ACC112 (cell line): ENCODE results near the gene VPS26A.
"Not testable (repeated sequence)": the region's sequence is repeated elsewhere in the genome, so short reads cannot be mapped to it uniquely, and the experiment has no call there.

Experiments used
- H2AFZ ChIP-seq: fragments of 200-600 bp; sonication (generic); one replicate; pipeline ENCODE4 v1.6.0; 2017; ENCODE audit warnings: antibody characterized with exemption, low read length; ENCODE audit not compliant: unreplicated experiment
- H3K27ac ChIP-seq: fragments of 200-600 bp; sonication (generic); 2 replicates; pipeline ENCODE4 v1.5.1; 2014; ENCODE audit warnings: low read depth, mild to moderate bottlenecking, antibody characterized with exemption, low read length, moderate library complexity
- H3K27me3 ChIP-seq: fragments of 200-600 bp; sonication (generic); 2 replicates; pipeline ENCODE4 v1.6.1; 2014; ENCODE audit warnings: mild to moderate bottlenecking, antibody characterized with exemption, low read length, moderate library complexity, mixed read lengths; ENCODE audit not compliant: insufficient read depth
- H3K36me3 ChIP-seq: fragments of 200-600 bp; sonication (generic); 2 replicates; pipeline ENCODE4 v1.6.1; 2016; ENCODE audit warnings: mild to moderate bottlenecking, antibody characterized with exemption, low read length, moderate library complexity, mixed read lengths; ENCODE audit not compliant: insufficient read depth
- H3K4me1 ChIP-seq: fragments of 200-600 bp; sonication (generic); one replicate; pipeline ENCODE4 v1.6.1; 2016; ENCODE audit warnings: low read length, mixed read lengths; ENCODE audit not compliant: insufficient read depth, unreplicated experiment, control insufficient read depth
- H3K4me3 ChIP-seq: fragments of 200-600 bp; sonication (generic); 2 replicates; pipeline ENCODE4 v1.5.1; 2014; ENCODE audit warnings: mild to moderate bottlenecking, low read depth, low read length
- H3K79me2 ChIP-seq: fragments of 200-600 bp; sonication (generic); one replicate; pipeline ENCODE4 v1.6.0; 2016; ENCODE audit warnings: low read length; ENCODE audit not compliant: control insufficient read depth, unreplicated experiment, insufficient read depth

VPS26A gene

DNA sequence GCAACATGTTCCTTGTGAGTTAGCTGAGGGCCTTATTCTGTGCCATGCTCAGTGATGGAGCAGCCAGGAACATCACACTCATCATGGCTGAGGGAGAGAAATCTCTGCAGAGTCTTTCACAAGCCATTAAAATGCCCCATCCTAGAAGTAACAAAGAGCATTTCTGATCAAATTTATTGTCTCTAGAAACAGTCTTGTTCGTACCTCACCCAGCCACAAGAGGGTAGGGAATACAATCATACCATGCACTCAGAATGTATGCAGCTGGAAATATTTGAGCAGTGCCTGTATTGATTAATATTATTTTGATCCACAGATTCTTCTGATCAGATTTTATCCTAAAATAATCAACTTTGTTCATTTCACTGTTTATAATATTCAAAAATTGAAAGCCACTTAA, 17.3 kb downstream of the VPS26A start:
- Histone ChIP-seq H2AFZ (no peak overlapping the region), H3K79me2 (peaks cover 65% of the 10 kb centered on the region), H3K36me3 (peaks cover 2% of the 10 kb centered on the region; the same call in 1 of the 2 replicates)

DNA sequence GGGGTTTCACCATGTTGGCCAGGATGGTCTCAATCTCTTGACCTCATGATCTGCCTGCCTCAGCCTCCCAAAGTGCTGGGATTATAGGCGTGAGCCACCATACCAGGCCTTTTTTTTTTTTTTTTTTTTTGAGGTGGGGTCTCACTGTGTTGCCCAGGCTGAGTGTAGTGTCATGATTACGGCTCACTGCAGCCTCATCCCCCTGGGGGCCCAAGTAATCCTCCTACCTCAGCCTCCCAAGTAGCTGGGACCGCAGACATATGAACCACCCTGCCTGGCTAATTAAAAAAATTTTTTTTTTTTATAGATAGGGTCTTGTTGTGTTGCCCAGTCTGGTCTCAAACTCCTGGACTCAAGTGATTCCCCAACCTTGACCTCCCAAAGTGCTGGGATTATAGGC, 18.1 kb downstream of the VPS26A start:
- H3K36me3 ChIP-seq, H3K27ac ChIP-seq, H3K27me3 ChIP-seq, H3K4me3 ChIP-seq, H3K4me1 ChIP-seq, H2AFZ ChIP-seq: not testable (repeated sequence)
- H3K79me2 ChIP-seq, result peaks cover 70% of the 10 kb centered on the region

More for the DNA sequence above, 17.3 kb downstream of the VPS26A start:
- Histone ChIP-seq H3K27me3 (no peaks in the 10 kb centered on the region), H3K4me3 (no peak overlapping the region), H3K4me1 (no peaks in the 10 kb centered on the region), H3K27ac (no peak overlapping the region)

DNA sequence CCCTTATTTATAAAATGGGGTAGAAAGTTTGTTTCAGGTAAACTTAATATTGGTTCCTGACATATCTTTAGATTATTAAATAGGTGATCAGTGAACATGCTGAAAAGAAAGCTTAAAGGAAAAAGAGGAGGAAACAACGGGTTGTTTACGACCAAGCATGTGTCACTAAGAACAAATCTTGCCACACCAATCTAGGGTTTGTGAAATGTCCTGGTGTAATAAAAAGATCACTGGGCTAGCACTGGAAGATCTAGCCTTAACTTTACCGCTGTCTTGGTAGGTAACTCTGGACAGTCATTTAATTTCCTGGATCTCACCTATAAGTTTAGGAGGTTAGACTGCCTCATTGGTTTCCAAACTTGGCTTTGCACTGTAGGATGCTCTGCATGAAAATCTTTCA, 19.0 kb downstream of the VPS26A start:
- Histone ChIP-seq H3K79me2 (peaks cover 70% of the 10 kb centered on the region), H3K4me1 (no peaks in the 10 kb centered on the region), H3K36me3 (no peaks in the 10 kb centered on the region), H3K27ac (no peak overlapping the region), H2AFZ (no peak overlapping the region), H3K27me3 (no peaks in the 10 kb centered on the region), H3K4me3 (no peak overlapping the region)

DNA sequence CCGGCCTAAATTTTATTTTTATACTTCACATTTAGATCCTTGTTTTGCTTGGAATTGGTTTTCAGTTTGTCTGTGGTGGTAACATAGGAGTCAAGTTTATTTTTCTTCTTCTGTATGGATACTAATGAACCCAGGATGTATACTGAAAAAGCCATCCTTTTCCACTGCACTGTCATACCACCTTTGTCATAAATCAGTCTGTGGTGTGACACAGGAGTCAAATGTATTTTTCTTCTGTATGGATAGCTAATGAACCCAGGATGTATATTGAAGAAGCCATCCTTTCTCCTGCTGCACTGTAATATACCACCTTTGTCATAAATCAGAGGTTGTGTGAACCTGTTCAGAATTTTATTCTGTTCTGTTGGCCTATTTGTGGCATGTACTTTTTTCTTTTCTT, 21.4 kb downstream of the VPS26A start:
- H3K27ac ChIP-seq, result no peak overlapping the region
- H3K79me2 ChIP-seq, result peaks cover 74% of the 10 kb centered on the region
- no peaks in the 10 kb centered on the region for H3K4me1 ChIP-seq
- H3K27me3 ChIP-seq, result no peaks in the 10 kb centered on the region
- no peaks in the 10 kb centered on the region for H3K36me3 ChIP-seq
- no peak overlapping the region for H2AFZ ChIP-seq
- H3K4me3 ChIP-seq, result no peak overlapping the region

- Histone ChIP-seq H3K79me2 (peaks cover 74% of the 10 kb centered on the region), H2AFZ (no peak overlapping the region), H3K27me3 (no peaks in the 10 kb centered on the region), H3K4me1 (no peaks in the 10 kb centered on the region), H3K4me3 (no peak overlapping the region), H3K36me3 (no peaks in the 10 kb centered on the region), H3K27ac (no peak overlapping the region)
These were observed 21.9 kb downstream of the VPS26A start for GRCh38 chr10:69145864-69146263.

- no peaks in the 10 kb centered on the region for H3K4me1 ChIP-seq
- H3K36me3 ChIP-seq, result no peaks in the 10 kb centered on the region
- no peaks in the 10 kb centered on the region for H3K27me3 ChIP-seq
- H3K79me2 ChIP-seq, result peaks cover 72% of the 10 kb centered on the region
- H3K27ac ChIP-seq, result no peak overlapping the region
- H2AFZ ChIP-seq, result no peak overlapping the region
- H3K4me3 ChIP-seq, result no peak overlapping the region
These were observed 22.8 kb downstream of the VPS26A start for GRCh38 chr10:69146759-69147158.

DNA sequence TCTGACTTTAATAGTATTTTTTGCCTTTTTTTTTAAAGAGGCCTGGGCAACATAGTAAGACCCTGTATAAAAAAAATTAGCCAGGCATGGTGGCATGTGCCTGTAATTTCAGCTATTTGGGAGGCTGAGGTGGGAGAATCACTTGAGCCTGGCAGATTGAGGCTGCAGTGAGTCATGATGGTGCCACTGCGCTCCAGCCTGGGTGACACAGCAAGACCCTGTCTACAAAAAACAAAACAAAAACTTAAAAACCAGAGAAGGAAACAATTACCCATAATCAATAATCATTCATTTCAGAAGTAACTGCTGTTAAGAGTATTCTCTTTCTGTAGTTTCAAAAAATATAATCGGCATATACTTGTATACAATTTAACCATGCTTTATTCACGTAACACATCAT, 28.0 kb downstream of the VPS26A start:
- H3K79me2 ChIP-seq, result peaks cover 41% of the 10 kb centered on the region
- no peak overlapping the region for H3K4me3 ChIP-seq
- no peaks in the 10 kb centered on the region for H3K4me1 ChIP-seq
- H3K36me3 ChIP-seq, result 0 out of 2 replicates have a peak, but pooled peaks cover 3% of the 10 kb centered on the region
- H3K27me3 ChIP-seq, result no peaks in the 10 kb centered on the region
- H3K27ac ChIP-seq, result no peak overlapping the region
- H2AFZ ChIP-seq, result no peak overlapping the region

DNA sequence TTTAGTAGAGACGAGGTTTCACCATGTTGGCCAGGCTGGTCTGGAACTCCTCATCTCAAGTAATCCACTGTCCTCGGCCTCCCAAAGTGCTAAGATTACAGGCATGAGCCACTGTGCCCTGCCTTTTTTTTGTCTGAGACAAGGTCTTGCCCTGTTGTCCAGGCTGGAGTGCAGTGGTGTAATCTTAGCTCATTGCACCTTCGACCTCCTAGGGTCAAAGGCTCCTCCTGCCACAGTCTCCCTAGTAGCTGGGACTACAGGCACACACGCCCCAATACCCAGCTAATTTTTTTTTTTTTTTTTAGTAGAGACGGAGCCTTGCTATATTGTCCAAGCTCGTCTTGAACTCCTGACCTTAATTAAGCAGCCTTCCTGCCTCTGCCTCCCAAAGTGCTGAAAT, 29.2 kb downstream of the VPS26A start:
- Histone ChIP-seq H3K4me3 (no peak overlapping the region), H3K27ac (no peak overlapping the region), H3K79me2 (peaks cover 40% of the 10 kb centered on the region), H3K36me3 (peaks cover 11% of the 10 kb centered on the region; the same call in 1 of the 2 replicates), H2AFZ (no peak overlapping the region), H3K4me1 (no peaks in the 10 kb centered on the region), H3K27me3 (no peaks in the 10 kb centered on the region)

GRCh38 chr10:69160809-69161241, 36.8 kb downstream of the VPS26A start:
- no peaks in the 10 kb centered on the region for H3K27me3 ChIP-seq
- peaks cover 18% of the 10 kb centered on the region for H3K36me3 ChIP-seq
- H3K4me1 ChIP-seq, result peaks cover 4% of the 10 kb centered on the region
- peaks cover 12% of the 10 kb centered on the region for H3K79me2 ChIP-seq
- no peak overlapping the region for H2AFZ ChIP-seq
- H3K27ac ChIP-seq, result peak overlapping the region; percentile 11; the same call in 1 of the 2 replicates
- no peak overlapping the region for H3K4me3 ChIP-seq

DNA sequence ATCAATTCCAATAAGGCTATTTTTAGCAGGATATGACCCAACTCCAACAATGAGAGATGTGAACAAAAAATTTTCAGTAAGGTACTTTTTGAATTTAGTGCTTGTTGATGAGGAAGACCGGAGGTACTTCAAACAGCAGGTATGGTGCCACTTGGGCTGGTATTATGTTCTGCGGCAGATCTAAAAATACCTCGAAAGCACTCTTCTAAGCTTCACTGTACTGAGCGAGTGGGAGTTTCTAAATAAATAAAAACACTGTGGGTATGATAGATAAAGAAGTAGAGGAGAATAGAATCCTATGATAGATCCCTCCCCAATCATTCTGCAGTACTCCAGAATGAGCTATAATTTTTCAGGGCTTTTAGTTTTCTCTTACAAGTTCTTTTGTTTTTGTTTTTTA, 44.5 kb downstream of the VPS26A start:
- no peak overlapping the region for H2AFZ ChIP-seq
- no peaks in the 10 kb centered on the region for H3K79me2 ChIP-seq
- peaks cover 31% of the 10 kb centered on the region for H3K36me3 ChIP-seq
- H3K4me1 ChIP-seq, result no peaks in the 10 kb centered on the region
- no peaks in the 10 kb centered on the region for H3K27me3 ChIP-seq
- H3K27ac ChIP-seq, result no peak overlapping the region
- H3K4me3 ChIP-seq, result no peak overlapping the region

GRCh38 chr10:69172241-69172982, 48.4 kb downstream of the VPS26A start:
- no peaks in the 10 kb centered on the region for H3K27me3 ChIP-seq
- H3K4me3 ChIP-seq, result no peak overlapping the region
- H3K79me2 ChIP-seq, result no peaks in the 10 kb centered on the region
- H2AFZ ChIP-seq, result no peak overlapping the region
- H3K36me3 ChIP-seq, result peaks cover 32% of the 10 kb centered on the region
- no peaks in the 10 kb centered on the region for H3K4me1 ChIP-seq
- H3K27ac ChIP-seq, result no peak overlapping the region
